Activated T-helper 2 cell treated with anti-CD3 and anti-CD28 coated beads, Interferon-gamma antibody, Interleukin-2, Interleukin-4, amounts not matched to agents 10 μg/mL and 5 μg/mL and 100 μg/mL, durations not matched to agents 14 hours and 24 hours and 36 hours (primary cell): ENCODE data around the gene HMG20A. TPM values are rescaled to one million over a fixed set of nuclear protein-coding genes. Genes with fewer than 3 reads are reported as not detected.

Experiments used
- DNase-seq: peaks from one replicate; pipeline ENCODE4 v3.0.0; 2021; ENCODE audit warnings: low spot score
- H3K27ac Mint-ChIP-seq: one replicate; pipeline ENCODE4 v1.8.0; 2021; ENCODE audit warnings: mixed read lengths
- H3K27me3 Mint-ChIP-seq: one replicate; pipeline ENCODE4 v1.8.0; 2021; ENCODE audit warnings: low read depth, mixed read lengths
- H3K36me3 Mint-ChIP-seq: one replicate; pipeline ENCODE4 v1.8.0; 2021; ENCODE audit warnings: low read depth, mixed read lengths
- H3K4me1 Mint-ChIP-seq: one replicate; pipeline ENCODE4 v1.8.0; 2021; ENCODE audit warnings: low read depth, mixed read lengths
- H3K4me3 Mint-ChIP-seq: one replicate; pipeline ENCODE4 v1.8.0; 2021; ENCODE audit warnings: low read depth, mild to moderate bottlenecking, moderate library complexity, mixed read lengths
- H3K9me3 Mint-ChIP-seq: one replicate; pipeline ENCODE4 v1.8.0; 2021; ENCODE audit warnings: mixed read lengths
- intact Hi-C: fragments of 100-400 bp; cut with micrococcal nuclease; formaldehyde crosslinking; loops from one replicate; pipeline ENCODE4 v1.15.1; 2023
- total RNA-seq: library from RNA; stranded (reverse); gene quantifications from 2 replicates; pipeline ENCODE4 v1.2.3, GENCODE V29; 2022

Gene HMG20A
- total RNA-seq, 1 donor from 2014 or later = 43.8 TPM

- Mint-ChIP-seq H3K27ac (no peak overlapping the region), H3K4me1 (peaks cover 27% of the 10 kb centered on the region), H3K27me3 (no peaks in the 10 kb centered on the region), H3K9me3 (no peaks in the 10 kb centered on the region), H3K4me3 (no peak overlapping the region), H3K36me3 (no peaks in the 10 kb centered on the region)
- intact Hi-C loops = no loop called here
- no peak for DNase-seq
Measured at GRCh38 chr15:77412972-77413698, 7.6 kb upstream of the HMG20A start.

- H3K27me3 Mint-ChIP-seq = no peaks in the 10 kb centered on the region
- peaks cover 34% of the 10 kb centered on the region for H3K4me1 Mint-ChIP-seq
- peaks cover 2% of the 10 kb centered on the region for H3K36me3 Mint-ChIP-seq
- H3K4me3 Mint-ChIP-seq = no peak overlapping the region
- no peak for DNase-seq
- no peaks in the 10 kb centered on the region for H3K9me3 Mint-ChIP-seq
- intact Hi-C loops = no loop called here
- no peak overlapping the region for H3K27ac Mint-ChIP-seq
Measured at GRCh38 chr15:77413699-77414349, 6.9 kb upstream of the HMG20A start.

- intact Hi-C loops = loop anchor here (5.0 kb wide), 1 partner anchor 42 kb away; no protein-coding TSS in a partner anchor
- no peak for DNase-seq
- H3K27me3 Mint-ChIP-seq = no peaks in the 10 kb centered on the region
- H3K36me3 Mint-ChIP-seq = peaks cover 5% of the 10 kb centered on the region
- no peaks in the 10 kb centered on the region for H3K9me3 Mint-ChIP-seq
- no peak overlapping the region for H3K4me3 Mint-ChIP-seq
- H3K4me1 Mint-ChIP-seq = peaks cover 30% of the 10 kb centered on the region
- no peak overlapping the region for H3K27ac Mint-ChIP-seq
Measured at GRCh38 chr15:77414789-77415442, 5.8 kb upstream of the HMG20A start.

GRCh38 chr15:77415450-77416147, 5.1 kb upstream of the HMG20A start:
- no peak overlapping the region for H3K27ac Mint-ChIP-seq
- H3K36me3 Mint-ChIP-seq = peaks cover 5% of the 10 kb centered on the region
- no peak overlapping the region for H3K4me3 Mint-ChIP-seq
- no peaks in the 10 kb centered on the region for H3K9me3 Mint-ChIP-seq
- H3K27me3 Mint-ChIP-seq = no peaks in the 10 kb centered on the region
- peaks cover 25% of the 10 kb centered on the region for H3K4me1 Mint-ChIP-seq
- intact Hi-C loops = loop anchor here (5.0 kb wide), 1 partner anchor 42 kb away; no protein-coding TSS in a partner anchor
- DNase-seq = no peak

GRCh38 chr15:77416148-77416455, 4.6 kb upstream of the HMG20A start:
- Mint-ChIP-seq H3K27ac (no peak overlapping the region), H3K9me3 (no peaks in the 10 kb centered on the region), H3K4me1 (peaks cover 24% of the 10 kb centered on the region), H3K4me3 (no peak overlapping the region), H3K36me3 (peaks cover 5% of the 10 kb centered on the region), H3K27me3 (no peaks in the 10 kb centered on the region)
- intact Hi-C loops = loop anchor here (5.0 kb wide), 1 partner anchor 41 kb away; no protein-coding TSS in a partner anchor
- DNase-seq = no peak

GRCh38 chr15:77416954-77417353, 3.7 kb upstream of the HMG20A start:
- Mint-ChIP-seq H3K27me3 (no peaks in the 10 kb centered on the region), H3K4me3 (no peak overlapping the region), H3K36me3 (peaks cover 5% of the 10 kb centered on the region), H3K4me1 (peaks cover 31% of the 10 kb centered on the region), H3K9me3 (no peaks in the 10 kb centered on the region), H3K27ac (no peak overlapping the region)
- intact Hi-C loops = loop anchor here (5.0 kb wide), 1 partner anchor 40 kb away; no protein-coding TSS in a partner anchor
- no peak for DNase-seq

- Mint-ChIP-seq H3K36me3 (peaks cover 5% of the 10 kb centered on the region), H3K27me3 (no peaks in the 10 kb centered on the region), H3K27ac (no peak overlapping the region), H3K9me3 (no peaks in the 10 kb centered on the region), H3K4me3 (peak overlapping the region; percentile 20), H3K4me1 (peaks cover 28% of the 10 kb centered on the region)
- no peak for DNase-seq
- intact Hi-C loops = loop anchor here (5.0 kb wide), 1 partner anchor 40 kb away; no protein-coding TSS in a partner anchor
Measured at GRCh38 chr15:77417602-77418001, 3.1 kb upstream of the HMG20A start.

- peak overlapping the region; percentile 88 for H3K4me3 Mint-ChIP-seq
- no peak for DNase-seq
- intact Hi-C loops = loop anchor here (5.0 kb wide), 1 partner anchor 39 kb away; no protein-coding TSS in a partner anchor
- H3K27me3 Mint-ChIP-seq = no peaks in the 10 kb centered on the region
- peak overlapping the region; percentile 80 for H3K27ac Mint-ChIP-seq
- H3K36me3 Mint-ChIP-seq = peaks cover 5% of the 10 kb centered on the region
- peaks cover 31% of the 10 kb centered on the region for H3K4me1 Mint-ChIP-seq
- no peaks in the 10 kb centered on the region for H3K9me3 Mint-ChIP-seq
Measured at GRCh38 chr15:77418391-77418965, 2.2 kb upstream of the HMG20A start.

- peaks cover 5% of the 10 kb centered on the region for H3K36me3 Mint-ChIP-seq
- H3K27me3 Mint-ChIP-seq = no peaks in the 10 kb centered on the region
- peak overlapping the region; percentile 80 for H3K27ac Mint-ChIP-seq
- peak overlapping the region; percentile 88 for H3K4me3 Mint-ChIP-seq
- peaks cover 36% of the 10 kb centered on the region for H3K4me1 Mint-ChIP-seq
- H3K9me3 Mint-ChIP-seq = no peaks in the 10 kb centered on the region
- peak; percentile 20 for DNase-seq
- intact Hi-C loops = loop anchor here (5.0 kb wide), 1 partner anchor 38 kb away; no protein-coding TSS in a partner anchor
Measured at GRCh38 chr15:77418966-77419835, 1.5 kb upstream of the HMG20A start.

GRCh38 chr15:77419836-77420609, 665 bp upstream of the HMG20A start, which contains the start of gene PEAK1:
TSS of gene PEAK1 (minus strand) at chr15:77420104. CDS start at chr15:77181926, 238,178 bp downstream.
- peak within 1 kb of the TSS; percentile 97 for H3K27ac Mint-ChIP-seq
- peak within 1 kb of the TSS; percentile 96 for H3K4me3 Mint-ChIP-seq
- intact Hi-C loops = loop anchor here (2.0 to 5.0 kb wide), 4 partner anchors 17 to 233 kb away; no protein-coding TSS in a partner anchor
- peaks cover 35% of the 10 kb centered on the region for H3K4me1 Mint-ChIP-seq
- no peaks in the 10 kb centered on the region for H3K27me3 Mint-ChIP-seq
- no peaks in the 10 kb centered on the region for H3K9me3 Mint-ChIP-seq
- H3K36me3 Mint-ChIP-seq = peaks cover 5% of the 10 kb centered on the region
- DNase-seq = peak; percentile 98

GRCh38 chr15:77421370-77421700, 647 bp downstream of the HMG20A start:
- intact Hi-C loops = loop anchor here (2.0 to 5.0 kb wide), 3 partner anchors 19 to 234 kb away; no protein-coding TSS in a partner anchor
- peak overlapping the region; percentile 97 for H3K27ac Mint-ChIP-seq
- H3K4me1 Mint-ChIP-seq = peaks cover 47% of the 10 kb centered on the region

More at GRCh38 chr15:77421370-77421700, 647 bp downstream of the HMG20A start:
- Mint-ChIP-seq H3K4me3 (peak overlapping the region; percentile 96), H3K9me3 (no peaks in the 10 kb centered on the region), H3K27me3 (no peaks in the 10 kb centered on the region), H3K36me3 (peaks cover 5% of the 10 kb centered on the region)
- no peak for DNase-seq
